Vagina (tissue), 2 donors: ENCODE data around the gene MDGA2.

ENCODE experiments used
- POLR2A ChIP-seq, 2 donors: fragments of 450-650 bp; IDR thresholded peaks; one replicate each; pipeline ENCODE4 v1.6.1; 2017; ENCODE audit warnings: antibody characterized with exemption in 2 of 2, mild to moderate bottlenecking in 2 of 2, moderate library complexity in 2 of 2
- POLR2AphosphoS5 ChIP-seq, 2 donors: sonication (generic); formaldehyde crosslinking; IDR thresholded peaks; one replicate each; pipeline ENCODE4 v1.9.0; 2017; ENCODE audit warnings: antibody characterized with exemption in 2 of 2, mild to moderate bottlenecking in 2 of 2, low read depth in 1 of 2; ENCODE audit not compliant: insufficient read depth in 1 of 2

- TF ChIP-seq POLR2A (IDR thresholded peaks at IDR 0.05) (no peak), POLR2AphosphoS5 (IDR thresholded peaks at IDR 0.05; ENCODE audit: insufficient read depth in 1 of 2, low read depth in 1 of 2) (no peak)
Measured at GRCh38 chr14:47585447-47585846, 90.0 kb downstream of the MDGA2 start.
